HG03565 (cell line): ENCODE measurements around the gene AKT3.

Source experiments
- ATAC-seq: cut with Tn5 transposase; IDR thresholded peaks from one replicate; pipeline ENCODE4 v1.9.1; 2021; ENCODE audit warnings: mild to moderate bottlenecking, moderate library complexity; ENCODE audit not compliant: unreplicated experiment

AKT3 gene

DNA sequence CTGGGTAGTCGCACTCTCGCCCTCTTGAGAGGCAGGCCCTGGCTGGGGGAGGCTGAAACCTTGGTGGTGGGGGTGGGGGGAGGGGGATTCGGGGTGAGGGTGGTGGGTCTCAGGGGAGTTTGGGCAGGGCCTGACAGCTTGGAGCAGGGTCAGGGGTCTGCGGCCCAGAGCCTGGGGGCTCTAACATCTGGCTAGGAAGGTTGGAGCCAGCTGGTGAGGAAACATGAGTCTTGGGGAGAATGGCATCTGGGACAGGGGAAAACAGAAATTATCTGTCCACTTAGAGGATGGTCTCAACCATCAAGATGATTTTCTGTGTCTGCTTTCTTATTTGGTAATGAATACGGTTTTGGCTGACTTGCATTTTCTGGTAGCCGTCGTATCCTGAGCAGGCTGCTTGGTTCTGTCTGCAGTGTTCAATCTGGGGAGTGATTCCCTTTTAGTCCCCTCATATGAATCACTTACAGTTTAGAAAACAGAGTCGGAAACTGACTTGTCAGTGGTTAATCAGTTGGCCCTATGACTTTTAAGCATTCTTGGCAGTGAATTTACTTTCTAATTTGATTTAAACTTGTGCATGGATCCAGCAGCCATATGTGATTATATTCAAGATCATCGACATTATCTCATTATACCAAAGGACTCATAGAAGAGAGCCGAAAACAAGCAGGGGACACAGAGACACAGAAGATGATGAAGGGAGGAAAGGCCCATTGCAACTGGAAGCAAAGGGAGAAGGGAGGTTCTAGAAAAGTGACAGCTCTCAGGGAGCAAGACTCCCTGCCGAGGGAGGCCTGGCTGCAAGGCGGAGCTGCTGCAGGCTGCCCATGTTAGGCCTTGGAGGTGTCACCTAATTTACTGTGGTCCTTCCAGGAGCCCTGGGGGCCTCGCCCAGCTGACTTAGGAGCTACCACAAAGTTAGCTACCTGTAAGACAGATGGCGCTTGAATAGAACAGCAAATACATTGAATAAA, 356.6 kb downstream of the AKT3 start:
- ATAC-seq: no peak

DNA sequence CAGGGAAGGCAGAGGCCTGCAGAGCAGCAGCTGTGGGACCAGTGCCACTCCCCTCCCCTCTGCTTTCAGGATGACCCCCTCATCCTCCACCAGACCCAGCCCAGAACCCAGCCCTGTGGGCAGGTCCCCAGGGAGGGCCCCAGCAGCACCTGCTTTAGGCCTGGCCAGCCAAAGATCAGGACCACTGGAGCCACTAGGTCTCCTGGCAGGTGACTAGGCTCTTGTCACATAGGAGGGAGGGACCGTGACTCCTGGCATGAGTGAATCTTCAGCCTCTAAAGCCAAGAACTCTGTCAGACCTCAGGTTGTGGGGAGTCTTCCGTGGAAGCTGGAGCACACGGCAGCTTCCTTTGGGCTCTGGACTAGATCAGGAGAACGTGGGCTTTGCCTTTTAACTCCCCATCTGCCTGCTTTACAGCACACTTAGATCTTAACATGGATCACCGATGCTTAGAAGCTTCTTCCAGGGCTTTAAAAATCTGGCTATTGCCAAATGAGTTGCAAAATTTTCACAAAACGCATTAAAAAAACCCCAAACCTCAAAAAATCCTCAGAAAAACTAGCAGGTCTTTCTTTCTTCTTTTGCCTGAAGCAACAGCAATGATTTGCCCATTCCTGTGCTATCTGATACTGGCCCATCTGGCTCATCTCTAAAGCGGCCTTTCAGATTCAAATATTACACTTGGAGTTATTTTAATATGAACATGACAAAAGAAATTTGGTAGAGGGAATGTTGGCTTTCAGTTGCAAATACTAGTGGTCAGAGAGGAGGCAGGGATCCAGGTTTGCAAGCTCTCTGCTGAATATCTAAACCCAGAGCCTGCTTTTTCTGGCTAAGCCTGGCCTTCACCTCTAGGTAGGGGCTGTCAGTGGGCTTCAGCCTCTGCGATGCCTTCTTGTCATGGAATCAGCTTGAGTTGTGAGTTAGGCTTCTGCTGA, 359.0 kb downstream of the AKT3 start:
- no peak for ATAC-seq

DNA sequence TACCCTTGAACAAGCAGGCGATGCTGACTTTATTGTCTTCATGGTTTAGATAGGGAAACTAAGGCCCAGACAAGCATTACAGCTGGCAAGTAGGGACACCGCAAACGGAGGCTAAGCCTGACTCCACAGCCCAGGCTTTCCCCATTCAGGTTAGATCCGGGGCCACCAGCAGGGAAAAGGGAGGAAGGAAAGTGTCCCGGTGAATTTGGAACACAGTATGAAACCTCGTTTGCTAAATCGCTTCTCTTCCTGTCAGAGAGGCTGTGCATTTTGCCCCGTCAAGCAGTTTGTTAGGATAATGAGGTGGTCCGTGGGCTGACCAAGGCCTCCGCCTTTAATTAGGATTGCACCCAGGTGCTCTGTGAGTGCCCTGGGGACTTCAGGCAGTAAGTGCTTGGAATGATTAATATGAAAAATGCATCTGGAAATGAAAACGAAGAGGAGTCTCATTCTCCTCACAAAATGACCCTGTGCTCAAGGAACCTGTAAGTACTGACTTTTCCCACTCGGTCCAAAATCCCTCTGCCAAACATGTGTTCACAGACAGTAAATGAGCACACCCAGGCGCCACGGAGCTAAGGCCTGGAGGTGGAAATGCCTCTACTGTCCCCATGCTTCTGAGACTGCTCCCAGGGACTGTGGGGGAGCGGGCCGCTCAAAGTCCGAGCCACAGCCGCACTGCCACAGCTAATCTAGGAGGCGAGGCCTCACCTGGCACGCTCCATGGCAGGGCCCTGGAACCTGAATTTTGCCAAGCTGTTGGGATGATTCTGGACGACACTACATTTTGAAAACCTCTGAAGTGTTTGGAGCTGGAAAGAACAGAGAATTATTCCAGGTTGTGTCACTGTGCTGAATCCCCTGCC, 360.1 kb downstream of the AKT3 start:
- ATAC-seq: no peak

DNA sequence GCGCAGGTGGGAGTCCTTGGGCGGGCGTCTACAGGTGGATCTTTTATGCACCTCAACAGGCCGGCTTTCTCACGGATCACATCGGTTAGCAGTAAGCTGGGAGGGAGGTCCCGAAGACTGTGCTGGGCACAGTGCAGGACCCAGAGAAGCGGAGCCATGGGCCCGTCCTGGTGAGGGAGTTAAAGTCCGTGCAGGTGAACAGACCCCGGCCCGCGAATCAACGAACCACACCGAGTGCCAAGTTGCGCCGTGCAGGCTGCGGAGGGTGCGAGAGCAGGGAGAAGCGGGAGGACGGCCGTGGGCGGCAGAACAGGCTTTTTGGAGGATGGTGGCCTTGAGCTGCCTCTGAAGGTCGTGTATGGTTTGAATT, 360.9 kb downstream of the AKT3 start:
- ATAC-seq: no peak

DNA sequence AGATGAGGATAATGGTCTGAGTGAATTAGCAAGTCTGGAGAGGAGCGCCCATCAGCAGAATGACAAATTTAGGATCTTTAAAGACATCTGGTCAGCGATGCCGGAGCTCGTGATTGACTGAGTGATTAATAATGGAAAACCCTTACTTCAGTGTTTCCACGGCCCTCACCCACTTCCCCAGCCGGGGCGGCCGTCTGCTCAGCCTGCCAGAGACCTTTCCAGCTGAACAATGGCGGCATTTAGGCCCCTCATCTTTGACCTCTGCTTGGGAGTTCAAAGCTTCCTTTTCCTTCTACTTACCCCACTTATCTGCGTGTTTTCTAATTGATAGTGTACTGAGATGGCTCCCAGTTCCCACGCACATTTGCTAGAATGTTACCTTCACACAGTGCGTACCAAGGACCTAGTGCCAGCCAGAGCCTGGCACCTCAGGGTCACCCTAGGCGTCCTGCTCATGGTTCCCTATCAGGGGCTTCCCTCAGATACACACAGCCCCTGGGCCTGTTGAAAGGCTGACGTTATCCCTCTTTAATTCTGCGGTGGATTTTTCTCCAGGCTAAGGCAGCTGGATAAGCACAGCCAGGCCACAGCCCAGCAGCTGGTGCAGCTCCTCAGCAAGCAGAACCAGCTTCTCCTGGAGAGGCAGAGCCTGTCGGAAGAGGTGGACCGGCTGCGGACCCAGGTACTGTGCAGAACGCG, 361.4 kb downstream of the AKT3 start:
- ATAC-seq: no peak

DNA sequence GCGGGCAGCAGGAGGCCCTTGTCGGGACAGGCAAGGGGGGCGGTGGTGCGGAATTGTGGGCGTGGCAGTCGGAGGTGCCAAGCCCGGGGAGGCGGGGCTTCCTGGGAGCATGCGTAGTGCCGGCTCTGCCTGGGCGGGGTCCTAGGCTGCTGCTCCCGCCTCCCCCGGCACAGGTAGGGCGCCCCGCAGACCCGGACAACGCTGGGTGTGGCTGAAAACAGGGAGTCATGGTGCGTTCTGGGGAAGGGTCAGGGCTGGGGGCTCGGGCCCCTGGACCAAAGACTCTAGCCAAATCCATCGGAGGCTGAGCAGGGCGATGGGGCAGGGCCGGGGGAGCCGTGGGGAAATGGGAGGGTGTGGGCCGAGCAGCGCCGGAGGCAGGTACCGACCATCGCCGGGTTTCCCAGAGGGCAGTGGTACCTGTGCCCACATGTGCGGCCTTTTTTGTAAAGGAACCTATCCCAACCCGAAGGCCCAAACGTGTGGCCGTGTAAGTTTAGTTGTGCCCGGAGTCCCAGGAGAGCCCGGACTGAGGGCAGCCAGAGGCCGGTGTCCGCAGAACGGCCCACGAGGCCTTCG, 362.3 kb downstream of the AKT3 start:
- no peak for ATAC-seq

DNA sequence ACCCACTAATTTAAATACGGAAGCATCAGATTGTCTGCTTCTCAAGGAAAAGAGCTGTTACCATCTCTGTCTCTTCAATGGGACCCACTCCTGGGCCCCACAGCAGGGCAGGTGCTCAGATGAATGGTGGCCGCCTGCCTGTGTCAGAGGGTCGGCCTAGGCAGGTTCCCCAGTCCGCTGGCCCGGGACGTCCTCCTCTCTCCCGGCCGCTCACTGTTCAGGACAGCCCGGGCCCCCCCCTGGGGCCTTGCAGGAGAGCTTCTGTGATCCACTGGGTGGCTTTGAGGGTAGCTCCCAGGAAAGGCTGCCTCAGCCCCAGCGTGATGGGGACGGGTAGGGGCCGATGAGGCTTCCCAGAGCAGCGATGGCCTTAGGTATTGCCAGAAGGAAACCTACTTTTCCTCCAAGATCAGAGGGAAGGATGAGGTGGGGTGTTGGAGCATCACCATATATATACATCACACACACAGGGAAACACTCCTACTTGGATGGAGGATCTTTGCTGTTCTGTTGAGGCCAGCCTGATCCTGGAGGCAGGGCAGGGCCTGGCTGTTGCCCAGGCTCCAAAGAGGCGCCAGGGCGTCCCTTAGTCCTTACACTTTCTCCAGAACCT, 362.9 kb downstream of the AKT3 start:
- no peak for ATAC-seq

DNA sequence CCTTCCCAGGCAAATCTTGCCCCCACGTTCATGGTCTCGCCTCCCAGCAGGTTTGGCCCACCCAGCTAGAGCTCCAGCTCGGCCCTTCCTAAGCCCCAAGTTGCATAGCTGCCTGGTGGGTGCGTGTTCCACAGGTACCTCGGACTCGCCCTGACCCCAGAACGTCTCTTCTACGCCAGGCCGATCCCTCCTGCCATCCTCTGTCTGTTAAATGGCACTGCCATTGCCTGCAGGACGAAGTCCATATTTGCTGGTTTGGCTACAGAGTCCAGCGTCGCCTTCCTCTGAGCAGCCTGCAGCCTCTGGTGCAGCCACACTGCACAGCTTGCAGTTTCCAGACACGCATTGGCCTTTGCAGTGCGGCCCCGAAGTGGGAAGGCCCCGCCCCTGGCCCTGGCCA, 366.1 kb downstream of the AKT3 start:
- ATAC-seq: no peak

DNA sequence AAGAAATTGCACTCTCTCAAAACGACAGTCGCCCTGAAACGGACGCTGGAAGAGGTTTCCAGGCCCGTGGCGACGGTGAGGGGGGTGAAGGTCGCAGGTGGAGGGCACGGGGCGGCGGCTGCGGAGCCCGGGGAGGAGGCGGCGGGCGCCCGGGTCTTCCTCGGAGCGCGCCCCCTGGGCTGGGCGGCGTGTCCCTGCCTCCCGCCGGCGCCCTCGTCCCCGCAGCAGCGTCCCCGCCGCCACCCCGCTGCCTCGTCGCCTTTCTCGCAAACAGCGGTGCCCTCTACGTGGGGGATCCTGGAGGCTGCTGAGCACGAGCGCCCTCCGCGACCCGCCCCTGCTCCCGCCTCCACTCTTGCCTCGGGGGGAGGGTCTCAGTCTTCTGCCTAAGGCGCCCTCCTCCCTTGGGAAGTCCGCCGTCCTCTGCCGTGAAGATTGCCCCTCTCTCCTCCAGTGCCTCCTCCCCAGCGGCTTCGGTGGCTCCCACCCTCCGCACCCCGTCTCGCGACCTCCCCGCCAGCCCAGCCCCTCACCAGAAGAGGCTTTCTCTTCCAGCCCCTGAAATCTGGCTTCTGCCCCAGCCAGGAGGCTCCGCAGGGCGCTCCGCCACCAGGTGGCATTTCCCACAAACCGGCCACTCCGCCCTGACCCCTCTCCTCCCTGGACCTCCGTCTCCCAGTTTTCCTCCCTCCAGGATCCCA, 366.8 kb downstream of the AKT3 start:
- ATAC-seq: no peak

DNA sequence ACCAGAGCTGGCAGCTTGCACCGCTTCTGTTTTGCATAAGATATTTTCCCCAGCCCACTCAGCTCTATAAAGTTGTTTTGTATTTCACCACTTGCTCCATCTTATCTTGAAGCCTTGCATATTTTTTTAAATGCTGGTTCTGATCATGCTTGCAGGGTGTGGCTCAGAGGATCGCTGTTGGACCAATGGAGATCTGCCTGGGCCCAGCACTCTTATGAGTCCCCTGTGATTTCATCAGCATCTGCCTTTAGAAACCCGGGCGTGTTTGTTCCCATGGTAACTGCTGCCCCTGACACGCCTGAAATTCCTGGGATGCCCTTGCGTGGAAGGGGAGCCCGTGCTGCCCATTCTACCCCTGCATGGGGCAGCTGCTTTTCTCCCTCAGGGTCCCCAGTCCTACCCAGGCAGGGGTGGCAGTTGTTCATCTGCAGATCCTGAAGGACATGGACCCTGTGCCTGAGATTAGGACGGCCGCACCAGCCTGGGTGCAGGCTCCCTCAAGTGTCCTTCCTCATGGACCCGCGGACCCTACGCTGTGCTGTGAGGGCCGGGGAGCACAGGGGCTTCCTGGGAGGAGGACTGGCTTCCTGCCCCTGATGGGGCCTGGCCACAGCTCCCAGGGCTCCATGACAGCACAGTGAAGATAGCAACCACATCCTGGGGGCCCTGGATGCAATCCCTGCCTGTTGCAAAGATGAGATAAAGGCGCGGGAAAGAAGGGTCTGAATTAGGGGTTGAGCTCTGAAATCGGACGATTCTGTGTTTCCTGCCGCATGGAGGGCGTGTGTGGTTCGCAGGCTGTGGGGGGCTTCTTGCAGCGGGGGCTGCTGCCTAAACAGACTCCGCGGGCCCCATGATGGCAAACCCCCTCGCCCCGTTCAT, 367.7 kb downstream of the AKT3 start:
- ATAC-seq: no peak

DNA sequence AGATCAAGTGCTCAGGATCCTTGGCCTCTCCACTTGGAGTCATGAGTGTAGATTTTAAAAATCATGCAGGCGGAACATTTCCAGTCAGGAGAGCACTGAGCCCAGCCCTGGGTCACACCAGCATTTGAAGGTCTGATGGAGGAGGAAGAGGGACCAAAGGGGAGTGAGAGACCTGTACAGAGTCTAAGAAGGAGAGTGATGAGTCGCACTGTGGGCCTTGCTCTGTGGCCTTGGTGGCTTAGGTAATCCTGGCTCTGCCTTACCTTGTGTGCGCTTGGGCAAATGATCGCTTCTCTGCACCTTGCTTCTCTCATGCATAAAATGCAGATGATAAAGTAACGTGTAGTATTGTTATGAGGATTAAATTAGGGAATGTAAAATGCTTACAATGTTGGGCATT, 368.9 kb downstream of the AKT3 start:
- ATAC-seq: no peak

DNA sequence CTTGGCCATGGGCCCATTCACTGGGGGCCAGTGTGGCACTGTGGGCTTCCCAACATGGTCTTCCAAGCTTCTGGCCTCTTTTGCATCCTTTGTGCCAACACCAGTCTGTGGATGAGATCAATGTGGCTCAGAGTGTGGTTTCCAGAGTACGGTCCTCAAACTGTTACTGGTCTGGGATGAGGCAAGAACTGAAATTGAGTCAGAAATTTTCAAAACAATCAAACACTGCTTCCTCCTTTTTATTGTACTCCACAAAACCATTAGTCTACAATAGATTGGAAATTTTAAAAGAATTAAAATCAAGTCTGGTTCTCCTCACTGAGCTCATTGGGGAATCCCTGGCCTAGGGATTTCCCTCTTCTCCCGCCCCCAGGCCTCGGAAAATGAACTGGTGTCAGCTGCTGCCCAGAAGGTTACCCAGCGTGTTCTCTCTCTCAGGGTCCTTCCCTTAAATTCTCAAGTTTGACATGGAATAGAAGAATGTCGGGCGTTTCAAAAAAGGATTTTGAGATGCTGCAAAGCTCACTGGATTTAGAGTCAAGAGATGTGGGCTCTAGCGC, 372.2 kb downstream of the AKT3 start:
- no peak for ATAC-seq

DNA sequence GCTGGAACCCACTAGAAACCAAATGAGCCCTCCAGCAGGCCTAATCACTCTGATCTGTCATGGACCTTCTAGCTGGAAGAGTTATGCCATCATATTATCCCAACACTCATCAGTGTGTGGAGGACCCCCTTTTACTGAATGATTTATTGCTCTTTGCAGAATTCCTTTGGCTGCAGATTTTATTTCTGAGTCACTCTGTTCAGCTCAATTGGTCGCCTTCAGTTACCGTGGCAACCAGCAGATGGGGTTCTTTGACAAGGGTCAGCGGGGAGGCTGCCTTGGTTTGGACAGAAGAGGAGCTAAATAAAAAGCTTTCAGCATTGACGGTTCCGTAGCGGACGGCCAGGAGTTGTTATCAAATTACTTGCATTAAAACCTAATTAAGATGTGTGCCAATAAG, 374.1 kb downstream of the AKT3 start:
- no peak for ATAC-seq

DNA sequence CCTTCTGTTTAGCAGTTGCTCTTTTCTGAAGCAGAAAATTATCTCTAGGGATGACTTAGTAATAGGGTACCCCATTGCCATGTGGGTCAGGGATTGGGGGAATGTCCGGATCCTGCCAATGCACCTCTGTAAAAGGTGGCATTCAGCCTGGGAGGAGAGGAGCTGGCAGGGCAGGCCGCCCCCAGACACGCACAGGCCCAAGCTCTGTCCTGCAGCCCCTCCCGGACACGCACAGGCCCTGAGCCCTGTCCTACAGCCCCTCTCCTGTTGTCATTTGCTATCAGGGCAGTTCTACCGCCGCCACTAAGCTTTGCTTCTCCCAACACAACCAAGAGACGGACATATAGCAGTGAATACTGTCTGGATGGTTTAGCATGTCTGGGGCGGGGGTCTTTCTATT, 375.1 kb downstream of the AKT3 start:
- no peak for ATAC-seq

DNA sequence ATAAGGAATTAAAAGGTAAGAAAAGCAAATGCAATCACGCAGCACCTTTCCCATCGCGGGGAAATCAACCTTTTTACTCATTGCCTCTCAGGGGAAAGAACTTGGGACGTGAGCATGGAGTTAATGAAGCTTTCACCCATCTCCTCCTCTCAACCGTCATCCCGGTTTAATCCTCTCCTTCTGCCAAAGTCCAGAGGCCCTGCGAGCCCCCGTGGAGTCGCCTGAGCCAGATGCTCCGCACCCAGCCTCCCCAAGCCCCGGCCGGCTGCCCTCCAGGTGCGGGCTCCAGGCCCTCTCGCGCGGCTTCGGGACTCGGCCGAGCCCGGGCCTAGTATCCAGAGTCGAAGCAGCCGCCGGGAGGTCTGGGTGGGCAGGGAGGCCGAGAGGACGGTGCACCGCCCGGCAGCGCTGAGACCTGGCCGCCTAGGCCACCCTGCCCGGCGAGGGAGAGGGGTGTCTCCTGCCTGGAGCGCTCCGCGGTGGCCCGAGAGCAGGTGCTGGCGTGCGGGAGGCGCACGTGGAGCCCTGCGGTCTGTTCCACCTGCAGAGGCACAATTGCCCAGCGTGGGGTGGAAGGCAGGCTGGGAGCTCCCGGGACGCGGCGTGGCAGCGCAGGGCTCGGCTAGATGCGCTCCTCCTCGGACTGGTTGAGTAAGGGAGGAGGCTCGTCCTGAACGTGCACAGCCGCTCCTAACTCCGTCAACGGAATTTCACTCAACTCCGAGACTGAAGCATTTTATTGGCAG, 375.7 kb downstream of the AKT3 start:
- ATAC-seq: no peak

DNA sequence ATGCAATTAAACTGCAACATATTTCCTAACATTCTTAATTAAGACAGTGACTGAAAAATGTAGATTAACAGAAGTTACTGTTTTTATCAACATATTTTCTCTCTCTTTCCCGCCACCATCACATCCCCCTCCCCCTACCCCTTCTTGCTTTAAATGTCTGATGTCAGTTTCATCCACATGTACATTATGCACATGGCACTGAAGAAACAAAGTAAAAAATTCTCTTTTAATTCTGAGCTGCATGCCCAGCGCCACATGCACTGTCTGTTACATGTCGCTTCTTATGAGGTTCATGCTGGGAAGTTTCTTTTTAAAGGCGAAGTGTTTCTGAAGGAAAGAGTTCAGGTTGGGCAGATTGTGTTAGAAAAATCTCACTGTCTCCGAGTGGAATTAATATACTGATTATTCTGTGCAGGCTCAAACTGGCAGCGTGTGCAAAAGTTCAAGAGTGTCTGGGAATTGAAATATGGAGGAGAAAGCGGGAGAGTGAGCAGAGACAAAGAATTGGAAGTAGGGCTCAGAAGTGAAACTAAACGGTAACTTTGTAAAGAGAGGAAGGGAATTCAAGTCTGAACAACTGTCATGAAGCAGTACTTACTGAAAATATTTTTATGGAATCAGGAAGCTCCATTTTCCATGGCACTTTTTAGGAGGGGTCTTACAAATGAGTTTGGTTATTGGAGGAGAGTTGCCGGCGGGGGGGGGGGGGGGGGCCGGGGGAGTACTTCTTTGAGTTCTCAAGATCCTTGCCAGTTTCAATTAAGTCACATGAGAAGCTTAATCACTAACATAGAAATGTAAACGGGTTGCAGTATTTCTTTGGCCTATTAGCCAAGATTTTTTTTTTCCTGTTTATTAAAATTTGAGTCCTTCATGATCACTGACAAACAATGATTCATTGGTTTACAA, 376.6 kb downstream of the AKT3 start:
- no peak for ATAC-seq
